ENCODE measurements around the gene CPEB4. TPM values are rescaled to one million over a fixed set of nuclear protein-coding genes. Genes with fewer than 3 reads are reported as not detected.

CPEB4 gene
- total RNA-seq, 1 donor from 2014 or later: 27.9 TPM

DNA sequence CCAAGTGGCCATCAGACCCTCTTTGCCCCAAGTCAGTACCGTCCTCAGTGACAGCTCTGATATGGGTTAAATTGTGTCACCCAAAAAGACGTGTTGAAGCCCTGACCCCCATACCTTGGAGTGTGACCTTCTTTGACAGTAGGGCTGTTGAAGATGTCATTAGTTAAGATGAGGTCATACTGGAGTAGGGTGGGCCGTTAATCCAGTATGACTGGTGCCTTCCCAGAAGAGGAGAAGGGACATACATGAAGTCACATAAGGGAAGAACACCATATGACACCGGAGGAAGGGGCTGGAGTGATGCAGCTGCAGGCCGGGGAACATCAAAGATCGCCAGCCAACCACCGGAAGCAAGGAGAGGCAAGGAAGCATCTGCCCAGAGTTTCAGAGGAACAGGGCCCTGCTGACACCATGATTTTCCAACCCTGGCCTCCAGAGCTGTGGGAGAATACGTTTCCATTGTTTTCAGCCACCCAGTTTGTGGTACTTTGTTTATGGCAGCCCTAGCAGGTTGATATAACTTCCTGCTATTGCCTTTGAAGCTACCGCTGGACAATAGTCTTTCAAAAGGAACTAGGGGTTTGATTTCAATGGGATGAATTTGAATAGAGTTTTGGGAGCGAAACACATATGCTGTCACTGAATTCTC is 36.4 kb upstream of the CPEB4 start:
- no peaks in the 10 kb centered on the region for H3K36me3 ChIP-seq (ENCODE audit: control insufficient read depth, insufficient read depth, low read length)
- H3K27me3 ChIP-seq (ENCODE audit: control insufficient read depth, insufficient read depth, low read length): no peaks in the 10 kb centered on the region
- no peak overlapping the region for H3K4me3 ChIP-seq (ENCODE audit: low read depth, low read length)
- TF ChIP-seq, protein P1, sequence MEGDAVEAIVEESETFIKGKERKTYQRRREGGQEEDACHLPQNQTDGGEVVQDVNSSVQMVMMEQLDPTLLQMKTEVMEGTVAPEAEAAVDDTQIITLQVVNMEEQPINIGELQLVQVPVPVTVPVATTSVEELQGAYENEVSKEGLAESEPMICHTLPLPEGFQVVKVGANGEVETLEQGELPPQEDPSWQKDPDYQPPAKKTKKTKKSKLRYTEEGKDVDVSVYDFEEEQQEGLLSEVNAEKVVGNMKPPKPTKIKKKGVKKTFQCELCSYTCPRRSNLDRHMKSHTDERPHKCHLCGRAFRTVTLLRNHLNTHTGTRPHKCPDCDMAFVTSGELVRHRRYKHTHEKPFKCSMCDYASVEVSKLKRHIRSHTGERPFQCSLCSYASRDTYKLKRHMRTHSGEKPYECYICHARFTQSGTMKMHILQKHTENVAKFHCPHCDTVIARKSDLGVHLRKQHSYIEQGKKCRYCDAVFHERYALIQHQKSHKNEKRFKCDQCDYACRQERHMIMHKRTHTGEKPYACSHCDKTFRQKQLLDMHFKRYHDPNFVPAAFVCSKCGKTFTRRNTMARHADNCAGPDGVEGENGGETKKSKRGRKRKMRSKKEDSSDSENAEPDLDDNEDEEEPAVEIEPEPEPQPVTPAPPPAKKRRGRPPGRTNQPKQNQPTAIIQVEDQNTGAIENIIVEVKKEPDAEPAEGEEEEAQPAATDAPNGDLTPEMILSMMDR (IDR thresholded peaks at IDR 0.05; ENCODE audit: insufficient read depth, low read length, severe bottlenecking): no peak
- FAIRE-seq (no peak), DNase-seq (ENCODE audit: low read depth) (no peak)

DNA sequence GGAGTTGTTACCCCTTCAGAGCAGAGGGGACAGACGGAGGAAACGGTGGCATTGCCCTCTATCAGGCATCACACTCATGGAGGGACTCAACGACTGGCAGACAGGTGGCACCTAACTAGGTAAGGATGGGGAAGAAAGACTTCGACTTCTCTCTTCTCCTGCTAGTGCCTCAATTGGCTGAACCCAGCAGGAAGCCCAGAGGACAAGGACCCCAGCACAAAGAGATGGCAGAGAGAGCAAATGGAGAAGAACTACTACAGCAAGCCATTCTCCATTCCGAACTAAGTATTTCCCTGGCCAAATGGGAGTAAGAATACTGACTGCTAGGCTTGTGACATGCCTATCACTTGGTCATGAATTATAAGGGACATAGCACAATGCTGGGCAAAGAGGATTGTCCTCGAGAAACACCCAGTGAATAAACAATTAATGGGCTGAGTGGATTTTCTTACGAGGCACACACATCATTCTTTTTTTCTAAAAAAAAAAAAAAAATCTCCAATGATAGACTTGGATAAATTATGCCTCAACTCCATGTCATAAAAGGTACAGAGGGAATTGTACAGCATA is 35.3 kb upstream of the CPEB4 start:
- Histone ChIP-seq H3K27me3 (ENCODE audit: control insufficient read depth, insufficient read depth, low read length) (no peaks in the 10 kb centered on the region), H3K4me3 (ENCODE audit: low read depth, low read length) (no peak overlapping the region), H3K36me3 (ENCODE audit: control insufficient read depth, insufficient read depth, low read length) (no peaks in the 10 kb centered on the region)
- TF ChIP-seq, protein P1 (IDR thresholded peaks at IDR 0.05; ENCODE audit: insufficient read depth, low read length, severe bottlenecking): no peak
- no peak for FAIRE-seq
- no peak for DNase-seq (ENCODE audit: low read depth)

DNA sequence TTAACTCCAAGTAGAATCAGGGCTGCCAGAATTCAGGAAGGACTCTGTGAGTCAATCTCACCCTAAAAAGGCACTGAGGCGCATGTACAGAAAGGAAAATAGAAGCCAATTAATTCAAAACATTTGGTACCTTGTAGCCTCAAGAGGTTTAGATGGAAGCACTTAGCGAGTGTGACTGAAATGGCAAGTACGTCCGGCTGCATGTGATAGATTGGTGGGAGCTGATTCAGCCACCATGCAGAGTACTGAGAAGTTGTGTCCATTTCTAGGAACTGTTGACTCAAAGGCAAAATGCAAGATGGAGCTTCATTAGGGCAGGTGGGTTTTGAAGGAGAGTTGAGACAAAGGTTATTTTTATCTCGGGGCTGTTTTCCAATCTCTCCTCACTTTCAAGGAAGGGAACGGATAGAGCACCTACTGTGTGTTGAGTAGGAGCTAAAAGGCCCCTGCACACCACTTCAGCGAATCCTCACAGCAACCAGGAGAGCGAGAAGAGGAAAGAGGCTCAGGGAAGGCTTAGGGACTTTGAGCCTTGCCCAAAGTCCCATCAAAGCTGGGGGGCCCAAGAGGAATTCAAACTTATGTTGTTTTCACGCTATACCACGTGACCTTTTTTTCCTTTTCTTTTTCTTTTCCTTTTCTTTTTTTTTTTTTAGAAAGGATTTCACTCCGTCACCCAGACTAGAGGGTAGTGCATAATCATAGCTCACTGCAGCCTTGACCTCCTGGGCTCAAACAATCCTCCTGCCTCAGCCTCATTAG is 34.6 kb upstream of the CPEB4 start:
- FAIRE-seq: no peak
- TF ChIP-seq, protein P1 (IDR thresholded peaks at IDR 0.05; ENCODE audit: insufficient read depth, low read length, severe bottlenecking): no peak
- no peak for DNase-seq (ENCODE audit: low read depth)

DNA sequence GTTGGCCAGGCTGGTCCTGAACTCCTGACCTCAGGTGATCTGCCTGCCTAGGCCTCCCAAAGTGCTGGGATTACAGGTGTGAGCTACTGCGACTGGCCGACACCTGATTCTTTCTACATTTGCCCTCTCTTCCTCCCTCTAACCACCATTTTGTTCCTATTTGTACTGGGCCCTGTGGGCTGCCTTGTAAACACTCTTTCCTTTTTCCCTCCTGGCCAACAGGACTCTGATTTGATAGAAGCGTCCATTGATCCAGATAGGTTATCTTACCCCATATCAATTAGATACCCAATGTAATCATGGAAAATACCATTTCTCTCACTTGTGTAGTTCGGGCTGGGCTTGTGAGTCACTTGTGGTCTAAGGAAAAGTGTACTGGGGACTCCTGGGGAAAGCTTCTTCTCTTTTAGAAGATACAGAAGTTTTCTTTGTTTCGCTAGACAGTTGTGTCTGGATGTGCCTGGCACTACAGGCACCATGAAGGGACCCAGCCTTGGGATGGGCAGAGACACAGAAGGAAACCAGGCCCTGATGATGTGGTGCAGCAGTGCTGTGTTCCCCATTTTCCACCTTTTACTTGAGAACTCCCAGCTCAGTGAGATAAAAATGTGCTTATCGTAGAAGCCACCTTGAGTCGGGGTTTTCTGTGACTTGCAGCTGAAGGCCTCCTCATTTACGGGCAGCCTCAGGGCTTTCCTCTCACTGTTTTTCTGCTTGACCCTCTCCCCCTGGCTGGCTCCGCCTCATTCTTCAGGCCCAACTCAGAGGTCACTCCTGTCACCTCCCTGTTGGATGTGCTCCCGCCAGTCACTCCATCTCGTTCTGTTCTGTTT is 32.8 kb upstream of the CPEB4 start:
- FAIRE-seq (no peak), DNase-seq (ENCODE audit: low read depth) (no peak)
- TF ChIP-seq, protein P1 (IDR thresholded peaks at IDR 0.05; ENCODE audit: insufficient read depth, low read length, severe bottlenecking): no peak
- no peak overlapping the region for H3K4me3 ChIP-seq (ENCODE audit: low read depth, low read length)
- H3K27me3 ChIP-seq (ENCODE audit: control insufficient read depth, insufficient read depth, low read length): no peaks in the 10 kb centered on the region
- no peaks in the 10 kb centered on the region for H3K36me3 ChIP-seq (ENCODE audit: control insufficient read depth, insufficient read depth, low read length)

More for the DNA sequence above, 34.6 kb upstream of the CPEB4 start:
- Histone ChIP-seq H3K27me3 (ENCODE audit: control insufficient read depth, insufficient read depth, low read length) (no peaks in the 10 kb centered on the region), H3K36me3 (ENCODE audit: control insufficient read depth, insufficient read depth, low read length) (no peaks in the 10 kb centered on the region), H3K4me3 (ENCODE audit: low read depth, low read length) (no peak overlapping the region)

DNA sequence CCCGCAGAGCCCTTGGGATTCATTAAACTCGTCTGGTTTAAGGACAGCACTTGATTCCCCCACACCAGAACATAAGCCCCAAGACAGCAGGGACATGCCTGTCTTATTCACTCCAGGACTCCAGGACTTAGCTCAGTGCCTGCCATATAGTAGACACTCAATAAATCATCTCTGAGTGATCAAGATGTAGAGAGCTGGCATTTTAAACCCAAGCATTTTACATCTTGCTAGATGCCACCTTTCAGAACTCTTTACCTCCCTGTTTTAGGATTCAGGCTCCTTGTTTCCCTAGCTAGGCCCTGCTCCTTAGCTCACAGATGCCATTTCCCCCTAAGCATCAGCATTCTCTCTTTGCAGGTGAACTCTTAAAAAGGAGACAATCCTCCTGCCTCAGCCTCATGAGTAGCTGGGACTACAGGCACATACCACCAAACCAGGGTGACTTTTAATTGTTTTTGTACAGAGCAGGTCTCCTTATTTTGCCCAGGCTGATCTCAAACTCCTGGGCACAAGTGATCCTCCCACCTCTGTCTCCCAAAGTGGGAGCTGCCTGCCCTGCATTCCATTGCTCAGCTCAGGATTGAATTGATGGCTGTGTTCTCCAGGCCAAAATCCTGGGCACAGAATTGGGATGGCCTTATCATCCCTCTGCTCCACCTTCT is 32.0 kb upstream of the CPEB4 start:
- FAIRE-seq: no peak
- Histone ChIP-seq H3K36me3 (ENCODE audit: control insufficient read depth, insufficient read depth, low read length) (no peaks in the 10 kb centered on the region), H3K4me3 (ENCODE audit: low read depth, low read length) (no peak overlapping the region), H3K27me3 (ENCODE audit: control insufficient read depth, insufficient read depth, low read length) (no peaks in the 10 kb centered on the region)
- no peak for DNase-seq (ENCODE audit: low read depth)
- TF ChIP-seq, protein P1 (IDR thresholded peaks at IDR 0.05; ENCODE audit: insufficient read depth, low read length, severe bottlenecking): no peak

All from bronchial epithelial cell (primary cell).